ENCODE results near the gene DEXI.

DEXI gene

DNA sequence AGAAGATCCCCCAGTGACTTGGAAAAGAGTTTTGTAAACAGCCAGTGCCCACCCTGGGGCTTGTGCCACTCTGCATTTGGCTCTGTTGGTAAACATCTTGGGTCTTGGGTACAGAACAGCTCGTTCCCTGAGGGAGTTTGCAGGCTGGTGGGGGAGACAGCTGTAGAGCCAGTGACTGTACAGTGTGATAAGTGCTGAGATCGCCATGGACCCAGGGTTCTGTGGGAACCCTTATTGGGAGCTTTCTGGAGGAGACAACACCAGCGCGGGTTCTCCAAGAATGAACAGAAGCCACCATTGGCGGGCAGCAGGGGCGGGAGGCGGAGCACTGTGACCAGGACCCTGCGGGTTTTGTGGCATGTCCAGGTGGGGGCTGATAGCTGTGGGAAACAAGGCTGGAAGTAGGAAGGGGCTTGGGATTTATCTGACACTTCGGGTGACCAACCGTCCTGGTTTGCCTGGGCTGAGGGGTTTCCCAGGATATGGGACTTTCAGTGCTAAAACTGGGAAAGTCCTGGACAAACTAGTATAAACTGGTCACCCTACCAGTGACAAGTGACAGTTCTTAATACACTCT is 5.0 kb upstream of the DEXI start:
- TF ChIP-seq, protein P1, sequence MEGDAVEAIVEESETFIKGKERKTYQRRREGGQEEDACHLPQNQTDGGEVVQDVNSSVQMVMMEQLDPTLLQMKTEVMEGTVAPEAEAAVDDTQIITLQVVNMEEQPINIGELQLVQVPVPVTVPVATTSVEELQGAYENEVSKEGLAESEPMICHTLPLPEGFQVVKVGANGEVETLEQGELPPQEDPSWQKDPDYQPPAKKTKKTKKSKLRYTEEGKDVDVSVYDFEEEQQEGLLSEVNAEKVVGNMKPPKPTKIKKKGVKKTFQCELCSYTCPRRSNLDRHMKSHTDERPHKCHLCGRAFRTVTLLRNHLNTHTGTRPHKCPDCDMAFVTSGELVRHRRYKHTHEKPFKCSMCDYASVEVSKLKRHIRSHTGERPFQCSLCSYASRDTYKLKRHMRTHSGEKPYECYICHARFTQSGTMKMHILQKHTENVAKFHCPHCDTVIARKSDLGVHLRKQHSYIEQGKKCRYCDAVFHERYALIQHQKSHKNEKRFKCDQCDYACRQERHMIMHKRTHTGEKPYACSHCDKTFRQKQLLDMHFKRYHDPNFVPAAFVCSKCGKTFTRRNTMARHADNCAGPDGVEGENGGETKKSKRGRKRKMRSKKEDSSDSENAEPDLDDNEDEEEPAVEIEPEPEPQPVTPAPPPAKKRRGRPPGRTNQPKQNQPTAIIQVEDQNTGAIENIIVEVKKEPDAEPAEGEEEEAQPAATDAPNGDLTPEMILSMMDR (IDR thresholded peaks at IDR 0.05) = no peak
- TF ChIP-seq ZFX (IDR thresholded peaks at IDR 0.05; ENCODE audit: borderline replicate concordance) = no peak
- H3K27ac ChIP-seq = no peak overlapping the region

DNA sequence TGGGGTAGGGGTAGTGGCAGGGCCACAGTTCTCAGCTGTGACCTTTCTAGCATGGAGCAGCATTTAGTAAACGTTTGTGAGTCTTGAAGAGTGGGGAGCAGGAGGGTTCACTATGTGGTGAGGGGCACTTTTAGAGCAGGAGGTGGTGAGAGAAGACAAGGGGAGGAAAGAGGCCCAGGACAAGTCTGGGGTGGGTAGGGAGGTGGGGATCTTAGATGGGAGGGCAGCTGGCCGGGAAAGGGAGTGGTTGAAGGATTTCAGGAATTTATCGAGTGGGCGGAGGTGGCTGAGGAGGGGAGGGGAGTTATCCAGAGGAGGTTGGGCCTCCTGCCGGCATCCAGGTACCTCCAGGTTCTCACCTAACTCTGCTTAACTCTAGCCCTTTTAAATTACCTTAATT is 4.0 kb upstream of the DEXI start:
- no peak overlapping the region for H3K27ac ChIP-seq
- TF ChIP-seq, protein P1 (IDR thresholded peaks at IDR 0.05) = no peak
- TF ChIP-seq ZFX (IDR thresholded peaks at IDR 0.05; ENCODE audit: borderline replicate concordance) = no peak

DNA sequence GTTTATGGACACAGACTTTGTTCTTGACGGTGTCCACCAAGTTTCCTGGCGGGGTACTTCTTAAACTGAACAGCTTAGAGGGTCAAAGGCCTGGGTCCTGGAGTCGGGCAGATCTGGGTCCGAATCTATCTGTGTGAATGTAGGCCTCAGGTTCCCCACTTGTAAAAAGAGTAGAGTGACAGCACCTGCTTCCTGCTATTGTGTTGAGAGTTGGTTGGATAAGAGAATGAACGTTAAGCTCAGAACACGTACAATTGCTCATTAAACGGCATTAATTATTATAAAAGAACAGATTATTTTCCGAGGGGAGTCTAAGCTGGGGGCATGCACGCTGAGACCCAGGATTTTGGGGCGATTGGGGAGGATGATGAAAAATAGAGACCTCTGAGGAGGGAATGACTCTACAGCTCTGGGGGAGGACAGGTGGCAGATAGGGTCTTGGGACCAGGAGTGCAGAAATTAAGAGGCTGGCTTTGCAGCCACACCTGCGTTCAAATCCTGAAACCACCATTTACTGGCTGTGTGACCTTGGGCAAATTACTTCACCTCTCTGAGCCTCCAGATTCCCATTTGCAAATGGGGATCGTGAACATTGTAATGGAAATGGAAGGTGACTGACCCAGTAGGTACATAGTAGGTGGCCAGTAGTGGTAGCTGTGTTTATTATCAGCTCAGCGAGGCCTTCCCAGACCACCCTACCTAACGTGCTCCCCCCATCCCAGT is 3.0 kb upstream of the DEXI start:
- H3K27ac ChIP-seq = no peak overlapping the region
- TF ChIP-seq, protein P1 (IDR thresholded peaks at IDR 0.05) = no peak

DNA sequence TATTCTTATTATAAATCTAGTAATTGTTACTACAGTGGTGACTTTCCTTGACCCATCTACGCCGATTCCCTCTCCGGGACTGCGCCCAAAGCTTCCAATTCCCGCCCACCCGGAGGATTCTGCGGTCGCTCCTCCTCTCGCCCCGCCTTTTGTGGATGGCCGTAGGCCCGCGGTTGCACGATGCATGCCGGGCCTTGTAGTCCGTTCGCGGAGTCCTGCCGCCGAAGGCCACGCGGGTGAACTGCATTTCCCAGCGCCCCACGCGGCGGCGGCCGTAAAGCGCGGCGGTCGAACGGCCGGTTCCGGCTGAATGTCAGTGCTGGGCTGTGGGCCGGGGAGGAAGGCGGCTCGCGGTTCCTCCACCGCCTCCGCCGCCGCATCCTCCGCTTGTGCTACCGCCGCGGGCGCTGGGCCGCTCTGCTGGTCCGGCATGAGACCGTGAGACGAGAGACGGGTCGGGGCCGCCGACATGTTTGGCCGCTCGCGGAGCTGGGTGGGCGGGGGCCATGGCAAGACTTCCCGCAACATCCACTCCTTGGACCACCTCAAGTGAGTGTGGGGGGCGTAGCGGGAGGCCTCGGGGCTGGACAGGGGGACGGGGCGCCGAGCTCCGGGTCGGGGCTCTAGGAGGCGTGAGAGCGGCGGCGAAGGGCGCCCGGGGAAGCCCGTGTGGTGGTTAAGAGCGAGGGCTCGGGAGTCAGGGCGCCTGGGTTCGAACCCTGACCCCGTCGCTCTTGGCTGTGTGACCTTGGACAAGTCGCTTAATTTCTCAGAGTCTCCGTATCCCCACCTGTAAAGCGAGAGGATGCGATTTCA is 2.2 kb upstream of the DEXI start, which contains the start of gene CLEC16A:
TSS of gene CLEC16A (plus strand) at position 316 of the 816 bp plus-strand sequence. CDS start at position 470, 154 bp downstream.
- peak within 1 kb of the TSS; percentile 88 for H3K27ac ChIP-seq
- TF ChIP-seq, protein P1 (IDR thresholded peaks at IDR 0.05) = no peak
- TF ChIP-seq ZFX (IDR thresholded peaks at IDR 0.05; ENCODE audit: borderline replicate concordance) = no peak

DNA sequence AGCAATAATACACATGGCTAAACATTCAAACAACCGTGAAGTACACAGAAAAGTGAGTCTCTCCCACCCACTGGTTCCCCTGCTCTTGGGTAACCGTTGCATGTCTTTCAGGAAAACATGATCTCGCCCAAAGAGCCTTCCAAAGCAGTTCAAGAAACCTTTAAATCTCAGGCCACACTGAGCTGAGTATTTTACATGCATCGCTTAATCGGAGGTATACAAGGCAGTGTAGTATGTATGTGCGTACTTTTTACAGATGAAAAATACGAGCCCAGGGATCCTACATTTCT is 741 bp upstream of the DEXI start:
- H3K27ac ChIP-seq = peak overlapping the region; percentile 88
- TF ChIP-seq, protein P1 (IDR thresholded peaks at IDR 0.05) = no peak
- no peak for TF ChIP-seq ZFX (IDR thresholded peaks at IDR 0.05; ENCODE audit: borderline replicate concordance)

DNA sequence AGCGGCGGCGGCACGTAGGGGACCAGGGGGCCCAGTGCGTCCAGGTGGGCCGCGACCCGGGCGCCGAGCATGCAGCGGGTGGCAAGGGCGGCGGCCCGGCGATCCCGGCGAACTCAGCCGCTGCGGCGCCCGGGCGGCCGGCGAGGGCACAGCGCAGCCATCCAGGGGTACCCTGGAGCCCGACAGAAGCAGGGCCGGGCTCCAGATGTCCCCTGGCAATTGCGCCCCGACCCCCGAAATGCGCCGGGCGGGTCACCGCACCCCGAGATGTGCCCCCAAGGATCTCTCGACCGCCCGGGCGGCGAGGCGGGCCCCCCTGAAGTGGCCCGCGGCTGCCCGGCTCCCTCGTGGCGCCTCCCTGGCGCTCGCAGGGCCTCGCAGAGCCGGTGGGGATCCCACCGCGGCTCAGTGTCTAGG is 325 bp downstream of the DEXI start:
- peak overlapping the region; percentile 88 for H3K27ac ChIP-seq

DNA sequence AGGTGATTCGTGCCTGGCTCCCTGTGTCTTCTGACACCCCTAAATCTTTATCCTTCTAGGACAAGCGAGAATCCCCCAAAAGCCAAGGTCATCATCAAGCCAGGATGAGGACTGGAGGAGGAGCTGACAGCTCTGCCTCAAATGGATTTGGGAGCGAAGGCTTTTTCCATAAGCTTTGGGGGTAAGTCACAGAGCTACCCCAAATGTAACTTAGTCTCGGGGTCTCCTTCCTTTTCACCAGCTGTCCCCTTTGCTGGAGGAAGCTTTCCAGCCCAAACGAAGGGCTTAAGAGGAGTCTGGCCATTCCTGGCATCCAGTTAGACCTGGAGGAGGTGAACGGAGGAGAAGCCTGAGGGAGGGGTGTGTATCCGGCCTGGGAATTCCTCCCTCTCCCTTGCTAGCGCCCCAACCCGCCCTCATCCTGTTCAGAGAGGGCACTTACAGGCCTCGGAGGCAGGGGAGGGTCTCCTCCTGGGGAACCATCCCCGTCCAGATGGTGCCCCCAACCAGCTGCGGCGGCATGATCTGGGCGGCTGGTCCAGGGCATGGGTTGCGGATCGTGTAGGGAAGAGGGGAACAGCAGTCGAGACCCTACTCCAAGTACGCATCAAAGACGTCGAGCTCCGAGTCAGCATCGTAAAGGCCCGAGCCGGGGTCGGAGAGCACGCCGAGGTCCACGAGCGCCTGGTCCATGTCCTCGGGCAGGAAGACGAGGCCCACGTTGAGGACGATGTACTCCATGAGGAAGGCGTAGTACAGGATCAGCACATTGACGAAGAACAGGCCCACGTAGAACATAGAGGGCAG is 938 bp downstream of the DEXI start:
- TF ChIP-seq, protein P1 (IDR thresholded peaks at IDR 0.05) = no peak
- no peak for TF ChIP-seq ZFX (IDR thresholded peaks at IDR 0.05; ENCODE audit: borderline replicate concordance)
- no peak overlapping the region for H3K27ac ChIP-seq

Measured in 22Rv1 (cell line).